GOT3 (cell line): ENCODE data around the gene CALHM4.

ENCODE experiments used
- DNase-seq: peaks from one replicate; lab custom pipeline; 2025; ENCODE audit warnings: mixed read lengths; lab: John Stamatoyannopoulos, UW

CALHM4 gene, protein sequence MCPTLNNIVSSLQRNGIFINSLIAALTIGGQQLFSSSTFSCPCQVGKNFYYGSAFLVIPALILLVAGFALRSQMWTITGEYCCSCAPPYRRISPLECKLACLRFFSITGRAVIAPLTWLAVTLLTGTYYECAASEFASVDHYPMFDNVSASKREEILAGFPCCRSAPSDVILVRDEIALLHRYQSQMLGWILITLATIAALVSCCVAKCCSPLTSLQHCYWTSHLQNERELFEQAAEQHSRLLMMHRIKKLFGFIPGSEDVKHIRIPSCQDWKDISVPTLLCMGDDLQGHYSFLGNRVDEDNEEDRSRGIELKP

DNA sequence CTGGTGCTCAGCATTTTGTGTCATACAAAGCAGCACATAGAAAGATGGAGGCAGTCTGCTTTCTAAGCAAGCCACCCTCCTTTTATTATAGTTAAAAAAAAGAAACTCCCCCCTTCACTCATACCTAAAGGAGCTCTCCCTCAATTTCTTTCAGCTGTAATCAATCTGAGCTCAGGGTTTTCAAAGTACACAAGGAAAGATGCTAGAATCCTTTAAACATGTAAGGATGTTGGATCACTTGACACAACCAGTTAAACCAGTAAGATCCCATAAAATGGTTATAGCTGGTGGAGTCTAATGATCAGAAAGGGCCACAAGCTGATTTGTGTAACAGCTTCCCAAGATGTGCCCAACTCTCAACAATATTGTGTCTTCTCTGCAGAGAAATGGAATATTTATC, at the start of gene CALHM4:
CALHM4 (plus strand) TSS at position 301 of the 400 bp plus-strand sequence; CDS start at position 344, 43 bp downstream.
- no peak for DNase-seq

DNA sequence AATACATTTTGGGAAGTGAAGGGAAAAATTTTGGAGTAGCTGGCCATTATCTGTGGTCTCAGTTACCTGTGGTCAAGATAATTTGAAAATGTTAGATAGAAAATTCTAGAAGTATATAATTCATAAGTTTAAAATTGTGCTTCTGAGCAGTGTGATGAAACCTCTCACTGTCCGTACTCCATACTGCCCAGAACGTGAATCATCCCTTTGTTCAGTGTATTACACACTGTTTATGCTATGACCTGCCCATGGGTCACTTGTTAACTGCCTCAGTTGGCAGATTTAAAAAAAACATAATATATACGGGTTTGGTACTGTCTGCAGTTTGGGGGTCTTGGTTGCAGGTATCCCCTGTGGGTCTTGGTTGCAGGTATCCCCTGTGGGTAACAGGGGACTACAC, 46.2 kb upstream of the CALHM4 start:
- DNase-seq = no peak

DNA sequence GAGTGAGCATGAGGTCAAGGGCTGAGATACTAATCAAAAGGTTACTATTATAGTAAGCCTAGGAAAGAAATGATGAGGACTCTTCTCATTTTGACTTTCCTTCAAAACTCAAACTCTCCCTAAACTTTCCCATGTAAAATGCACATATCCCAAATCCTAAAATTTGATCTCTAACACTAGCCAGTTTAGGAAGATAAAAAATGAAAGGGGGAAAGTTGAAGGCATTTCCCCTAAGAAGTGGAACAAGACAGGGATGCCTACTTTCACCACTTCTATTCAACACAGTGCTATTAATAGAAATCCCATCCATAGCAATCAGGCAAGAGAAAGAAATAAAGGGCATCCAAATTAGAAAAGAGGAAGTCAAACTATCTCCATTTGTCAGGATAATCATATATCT, 45.0 kb upstream of the CALHM4 start:
- DNase-seq = no peak

DNA sequence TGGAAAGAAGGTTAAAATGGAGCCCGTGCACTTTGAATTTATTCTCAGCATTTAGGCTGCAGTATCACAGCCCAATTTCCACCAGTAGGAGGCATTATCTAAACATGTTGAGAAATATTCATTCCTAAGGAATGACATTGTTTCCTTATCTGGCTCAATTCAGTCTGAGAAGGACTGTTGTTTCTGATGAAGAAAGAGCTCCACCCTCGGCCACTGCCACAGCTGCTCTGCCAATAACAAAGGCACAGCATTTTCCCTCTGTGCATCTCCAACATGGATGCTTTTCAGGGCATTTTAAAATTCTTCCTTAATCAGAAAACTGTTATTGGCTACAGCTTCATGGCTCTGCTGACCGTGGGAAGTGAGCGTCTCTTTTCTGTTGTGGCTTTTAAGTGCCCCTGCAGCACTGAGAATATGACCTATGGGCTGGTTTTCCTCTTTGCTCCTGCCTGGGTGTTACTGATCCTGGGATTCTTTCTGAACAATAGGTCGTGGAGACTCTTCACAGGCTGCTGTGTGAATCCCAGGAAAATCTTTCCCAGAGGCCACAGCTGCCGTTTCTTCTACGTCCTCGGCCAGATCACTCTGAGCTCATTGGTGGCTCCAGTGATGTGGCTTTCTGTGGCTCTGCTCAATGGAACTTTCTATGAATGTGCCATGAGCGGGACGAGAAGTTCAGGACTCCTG, 42.0 kb upstream of the CALHM4 start, which contains the start of gene CALHM5:
CALHM5 (plus strand) TSS at position 216 of the 687 bp plus-strand sequence; CDS start at position 274, 58 bp downstream.
- peak; percentile 7 for DNase-seq

DNA sequence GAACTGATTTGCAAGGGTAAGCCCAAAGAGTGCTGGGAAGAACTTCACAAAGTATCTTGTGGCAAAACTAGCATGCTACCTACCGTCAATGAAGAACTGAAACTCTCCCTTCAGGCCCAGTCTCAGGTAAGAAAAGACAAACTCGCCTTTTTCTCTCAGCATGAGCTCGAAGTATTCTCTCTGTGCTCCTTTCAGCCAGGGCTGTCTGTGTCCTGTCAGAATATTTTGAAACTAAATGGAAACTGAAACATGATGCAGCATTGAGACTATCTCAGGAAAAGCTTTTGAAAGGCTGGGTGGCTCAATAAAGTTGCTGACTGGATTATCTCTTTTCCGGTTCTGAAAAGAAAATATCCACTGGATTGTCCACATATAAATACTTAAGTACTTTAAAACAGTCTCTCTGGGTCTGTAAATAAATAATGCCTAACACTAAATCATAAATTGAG, 41.4 kb upstream of the CALHM4 start:
- no peak for DNase-seq

DNA sequence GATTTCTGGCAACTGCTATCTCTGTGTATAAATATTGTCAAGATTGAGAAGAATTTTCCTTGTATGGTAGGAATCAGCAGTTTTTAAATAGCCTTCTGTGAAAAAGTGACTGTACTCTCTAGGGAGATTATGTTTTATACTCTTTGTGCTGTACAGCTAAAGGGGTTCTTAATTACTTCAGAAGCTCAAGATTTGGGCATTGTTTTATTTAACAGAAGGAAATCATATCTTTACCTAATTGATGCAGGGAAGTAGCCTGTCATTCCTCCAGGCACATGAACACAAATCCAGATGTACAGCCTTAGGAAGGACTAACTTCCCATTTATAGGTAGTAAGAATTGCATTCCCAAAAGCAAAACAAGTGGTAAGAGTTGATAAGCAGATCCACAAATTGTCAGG, 40.8 kb upstream of the CALHM4 start:
- DNase-seq = no peak

DNA sequence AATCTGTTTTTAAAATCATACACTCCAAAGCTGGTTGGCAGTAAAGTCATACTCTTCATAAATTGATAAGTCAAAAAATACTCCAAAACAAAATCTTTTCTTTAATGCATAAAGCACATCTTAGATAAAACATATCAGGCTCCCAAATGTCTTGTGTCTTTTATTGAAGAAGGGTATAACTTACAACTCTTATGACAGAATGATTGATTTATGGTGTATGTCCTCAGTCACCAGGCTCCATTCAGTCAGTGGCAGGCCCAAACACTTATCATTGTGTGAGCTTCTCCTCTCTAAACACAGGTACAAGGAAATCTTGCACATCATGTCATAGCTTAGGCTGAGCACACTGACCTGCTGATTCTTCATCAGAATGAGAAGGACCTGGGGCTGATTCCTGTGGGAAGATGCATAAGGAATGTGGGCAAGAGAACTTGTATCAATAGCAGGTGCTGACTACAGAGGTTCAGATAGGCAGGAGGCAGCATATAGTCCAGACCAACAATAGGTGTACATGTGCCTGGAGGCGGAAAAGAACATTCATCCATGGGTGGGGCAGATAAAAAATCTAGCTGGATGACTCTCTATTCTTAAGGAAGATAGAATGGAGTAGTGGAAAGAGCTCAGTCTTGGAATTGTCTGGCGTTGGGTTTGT, 40.2 kb upstream of the CALHM4 start:
- DNase-seq = no peak

DNA sequence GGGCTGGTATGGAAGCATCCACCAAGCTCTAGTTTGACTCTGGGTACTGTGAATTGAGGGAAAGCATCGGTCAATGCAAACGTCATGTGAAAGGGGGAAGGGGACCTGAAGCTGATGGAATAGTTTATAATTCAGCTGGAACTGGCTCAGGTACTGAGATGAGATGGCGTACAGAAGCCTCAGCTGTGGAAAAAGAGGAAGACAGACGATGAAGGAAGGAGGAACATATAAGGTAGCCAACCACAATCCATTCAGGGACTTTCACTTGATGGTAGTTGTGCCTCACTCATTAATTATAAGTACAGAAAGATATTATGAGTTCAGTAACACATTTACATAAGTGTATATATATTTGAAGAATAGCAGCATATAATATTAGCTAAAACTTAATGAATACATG, 39.4 kb upstream of the CALHM4 start:
- no peak for DNase-seq

DNA sequence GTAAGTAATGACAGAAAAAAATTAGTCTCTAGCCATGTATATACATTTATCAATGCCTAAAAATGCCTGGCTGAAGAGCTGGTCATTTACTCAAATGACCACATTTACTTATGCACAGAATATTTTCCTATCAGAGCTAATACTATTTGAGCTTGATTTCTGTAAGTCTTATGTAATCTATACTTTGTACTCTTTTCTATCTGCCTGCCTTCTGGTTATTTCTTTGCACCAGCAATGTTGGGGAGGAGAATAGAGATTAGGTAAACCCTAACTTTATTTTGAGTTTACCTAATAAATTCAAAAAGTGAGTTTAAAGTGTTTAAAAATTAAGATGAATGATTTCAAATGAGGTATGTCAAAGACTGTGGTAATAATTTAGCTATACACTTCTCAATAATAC, 38.4 kb upstream of the CALHM4 start:
- no peak for DNase-seq

DNA sequence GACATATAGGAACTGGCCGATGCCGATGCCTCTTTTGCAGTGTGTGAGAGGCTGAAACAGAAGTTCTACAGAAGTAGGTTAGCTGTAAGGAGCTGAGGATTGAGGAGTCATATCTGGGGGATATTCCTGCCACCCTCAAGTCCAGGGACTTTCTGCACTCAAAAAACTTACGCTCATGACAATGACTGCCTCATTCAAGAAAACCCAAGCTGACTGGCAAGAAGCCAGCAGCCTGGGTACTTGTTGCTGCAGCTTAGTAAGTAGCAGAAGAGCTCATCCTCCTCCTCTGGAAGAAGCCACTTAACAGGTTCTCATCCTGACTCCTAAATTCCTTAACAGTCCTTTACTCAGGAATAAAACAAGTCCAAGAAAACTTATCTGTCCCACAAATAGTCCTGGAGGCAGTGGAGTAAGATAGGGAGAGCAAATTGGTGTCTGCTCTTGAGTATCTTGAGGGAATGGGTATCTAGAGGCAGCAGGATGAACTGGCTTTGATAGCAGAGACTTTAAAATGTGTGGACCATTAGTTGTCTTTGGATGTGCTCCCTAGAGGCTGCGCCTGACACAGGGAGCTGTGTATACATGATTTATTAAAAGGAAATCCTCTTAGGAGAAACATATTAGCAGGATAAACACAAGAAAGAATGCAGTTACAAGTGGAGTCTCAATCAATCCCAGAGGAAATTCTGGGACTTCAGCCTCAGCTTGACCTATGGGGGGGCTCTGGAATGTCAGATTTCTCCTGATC, 34.8 kb upstream of the CALHM4 start:
- no peak for DNase-seq

DNA sequence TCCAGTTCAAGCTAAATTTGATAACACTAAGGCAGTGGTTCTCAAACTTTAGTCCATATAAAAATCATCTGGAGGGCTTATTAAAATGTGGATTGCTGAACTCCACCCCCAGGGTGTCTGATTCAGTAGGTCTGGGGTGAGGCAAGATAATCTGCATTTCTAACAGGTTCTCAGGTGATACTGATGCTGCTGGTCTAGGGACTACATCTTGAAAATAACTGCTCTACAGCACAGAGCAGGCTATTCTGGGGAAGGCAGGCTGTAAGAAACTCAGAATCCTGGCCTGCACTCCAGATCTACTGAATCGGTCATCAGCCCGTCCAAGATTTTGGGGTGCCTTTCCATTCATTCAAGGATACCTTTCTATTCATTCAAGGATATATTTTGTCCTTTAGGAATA, 30.7 kb upstream of the CALHM4 start:
- DNase-seq = no peak

DNA sequence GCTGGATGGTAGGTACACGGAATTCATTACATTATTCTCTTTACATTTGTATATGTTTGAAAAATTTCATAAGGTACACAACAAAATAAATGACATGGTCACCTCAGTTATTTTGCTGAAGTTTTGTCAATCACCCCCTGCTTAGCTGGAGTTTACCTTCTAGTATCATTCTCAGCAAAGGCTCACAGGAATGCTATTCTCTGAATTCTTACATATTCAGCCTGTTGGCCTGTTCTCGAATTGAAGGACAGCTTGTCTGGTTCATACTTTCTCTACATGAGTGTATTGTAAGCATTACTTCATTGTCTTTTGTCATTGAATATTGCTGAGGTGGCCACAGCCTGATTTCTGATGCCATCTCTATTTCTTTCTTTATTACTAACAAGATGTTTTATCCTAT, 29.3 kb upstream of the CALHM4 start:
- DNase-seq = no peak

DNA sequence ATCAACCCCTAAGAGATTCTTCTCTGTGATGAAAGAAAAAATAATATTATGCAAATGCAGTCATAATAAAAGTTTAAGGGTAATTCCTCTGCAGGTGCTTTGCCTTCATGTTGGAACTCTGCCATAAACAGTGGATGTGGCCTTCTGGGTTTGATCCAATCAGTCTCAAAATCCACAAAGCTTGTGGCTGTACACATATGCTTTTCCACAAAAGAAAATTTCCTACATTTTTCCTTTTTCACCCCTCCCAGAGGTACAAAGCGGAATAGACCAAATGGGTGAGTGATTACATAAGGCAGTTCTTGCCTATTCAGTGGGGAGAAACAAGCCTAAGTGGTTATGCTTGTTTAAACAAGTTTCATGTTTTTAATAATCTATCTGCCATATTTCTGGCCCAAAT, 25.4 kb upstream of the CALHM4 start:
- DNase-seq = no peak

DNA sequence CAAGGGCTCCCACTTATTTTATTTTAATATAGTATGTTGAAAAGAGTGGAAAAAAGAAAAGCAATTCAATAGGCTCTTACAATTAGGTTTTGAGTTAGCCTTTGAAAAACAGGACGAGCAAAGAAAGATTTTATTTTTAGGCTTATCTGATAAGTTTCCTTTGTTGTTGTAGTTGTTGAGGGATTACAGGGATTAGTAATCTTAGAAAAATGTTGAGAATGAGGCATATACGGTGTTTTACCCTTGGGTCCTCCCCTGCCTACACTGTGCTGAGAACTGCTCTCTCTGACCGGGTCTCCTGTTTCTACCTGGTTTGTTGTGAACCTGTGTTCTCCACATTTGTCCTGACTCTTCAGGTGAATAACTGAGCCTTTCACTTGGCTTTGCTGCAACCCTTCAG, 24.8 kb upstream of the CALHM4 start:
- DNase-seq = no peak

DNA sequence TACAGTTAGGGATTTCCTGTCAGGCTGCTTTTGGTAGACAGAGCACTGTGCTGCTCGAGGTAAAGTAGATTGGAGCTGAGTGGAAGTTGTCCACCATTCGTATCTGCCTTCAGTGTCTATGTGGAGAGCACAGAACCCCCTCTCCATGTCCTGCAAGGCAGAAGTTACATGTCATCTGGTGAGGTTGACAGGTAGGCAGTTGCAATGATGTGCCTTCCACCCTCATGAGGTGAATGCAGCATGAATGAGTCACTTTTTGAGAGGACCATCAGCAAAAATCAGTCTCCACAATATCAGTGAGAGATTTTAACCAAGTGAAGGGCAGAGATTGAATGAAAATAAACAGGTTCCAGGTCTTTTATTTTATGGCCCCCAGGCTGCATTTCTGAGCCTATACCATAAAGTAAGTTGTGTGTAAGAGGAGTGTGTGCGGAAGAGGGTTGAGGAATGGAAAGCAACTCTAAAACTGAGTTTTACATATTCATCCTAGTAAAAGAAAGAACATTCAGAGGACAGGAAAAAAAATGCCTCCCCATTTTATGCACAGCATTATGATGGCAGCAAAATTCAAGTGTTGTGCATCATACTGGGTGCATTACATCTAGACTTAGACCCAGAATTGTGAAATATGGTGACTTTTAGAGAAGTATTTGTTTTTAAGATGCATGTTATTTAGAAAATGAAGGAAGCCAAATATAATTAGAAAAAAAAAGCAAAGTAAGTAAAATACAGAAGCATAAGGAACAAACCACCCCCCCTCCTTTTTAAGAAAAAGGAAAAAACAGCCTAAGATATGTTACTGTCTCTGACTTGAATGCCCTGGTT, 23.9 kb upstream of the CALHM4 start:
- DNase-seq = no peak

DNA sequence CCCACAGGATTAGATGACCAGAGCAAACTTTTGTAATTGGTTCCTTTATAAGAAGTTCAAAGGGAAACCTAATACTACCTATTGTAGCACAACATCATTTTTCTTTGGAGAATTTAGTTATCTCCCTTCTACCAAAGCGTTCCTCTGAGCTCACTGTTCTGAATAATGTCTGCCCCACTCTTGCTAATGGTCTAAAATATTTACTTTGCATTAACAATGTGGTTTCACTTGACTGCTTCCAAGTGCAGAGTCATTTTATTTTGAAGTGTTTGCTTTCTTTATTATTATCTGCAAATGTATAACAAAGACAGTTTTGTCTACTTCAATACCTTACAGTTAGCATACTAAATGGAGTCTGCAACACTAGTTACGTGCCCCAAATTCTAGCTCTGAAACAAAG, 23.1 kb upstream of the CALHM4 start:
- no peak for DNase-seq

DNA sequence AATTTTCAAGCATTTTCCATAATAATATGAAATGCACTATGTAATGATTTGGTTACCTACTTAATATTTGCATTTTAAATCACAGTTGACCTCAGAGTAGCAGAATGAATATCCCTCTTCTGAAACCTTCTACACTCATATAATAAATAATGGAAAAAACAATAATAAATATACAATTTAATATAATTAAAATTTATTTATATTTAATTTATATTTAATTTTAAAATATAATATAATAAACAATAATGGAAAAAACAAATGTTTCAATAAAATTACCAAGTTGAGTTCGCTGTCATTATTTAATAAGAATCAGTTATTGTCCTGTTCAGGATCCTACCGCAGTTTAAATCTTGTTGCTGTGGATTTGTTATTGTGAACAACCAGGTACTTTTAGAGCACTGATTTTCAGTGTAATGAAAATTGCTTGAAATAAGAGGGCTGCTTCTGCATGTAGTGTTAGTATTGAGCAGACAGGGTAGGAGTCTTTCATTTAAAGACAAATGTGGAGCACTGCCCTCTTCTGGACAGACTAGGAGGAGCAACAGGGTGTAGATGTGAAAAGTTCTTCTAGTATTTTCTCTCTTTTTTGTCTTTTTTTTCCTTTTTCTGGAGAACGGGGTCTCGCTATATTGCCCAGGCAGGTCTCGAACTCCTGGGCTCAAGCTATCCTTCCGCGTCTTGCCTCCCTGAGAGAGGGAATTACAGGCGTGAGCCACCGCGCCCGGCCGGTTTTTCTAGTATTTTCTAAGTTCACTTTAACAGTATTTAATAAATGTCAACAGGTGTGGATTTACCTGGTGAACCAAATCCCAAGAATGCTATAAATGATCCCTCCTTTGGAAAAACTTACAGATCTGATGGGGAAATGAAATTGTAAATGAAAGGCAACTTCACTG, 21.6 kb upstream of the CALHM4 start:
- DNase-seq = no peak

DNA sequence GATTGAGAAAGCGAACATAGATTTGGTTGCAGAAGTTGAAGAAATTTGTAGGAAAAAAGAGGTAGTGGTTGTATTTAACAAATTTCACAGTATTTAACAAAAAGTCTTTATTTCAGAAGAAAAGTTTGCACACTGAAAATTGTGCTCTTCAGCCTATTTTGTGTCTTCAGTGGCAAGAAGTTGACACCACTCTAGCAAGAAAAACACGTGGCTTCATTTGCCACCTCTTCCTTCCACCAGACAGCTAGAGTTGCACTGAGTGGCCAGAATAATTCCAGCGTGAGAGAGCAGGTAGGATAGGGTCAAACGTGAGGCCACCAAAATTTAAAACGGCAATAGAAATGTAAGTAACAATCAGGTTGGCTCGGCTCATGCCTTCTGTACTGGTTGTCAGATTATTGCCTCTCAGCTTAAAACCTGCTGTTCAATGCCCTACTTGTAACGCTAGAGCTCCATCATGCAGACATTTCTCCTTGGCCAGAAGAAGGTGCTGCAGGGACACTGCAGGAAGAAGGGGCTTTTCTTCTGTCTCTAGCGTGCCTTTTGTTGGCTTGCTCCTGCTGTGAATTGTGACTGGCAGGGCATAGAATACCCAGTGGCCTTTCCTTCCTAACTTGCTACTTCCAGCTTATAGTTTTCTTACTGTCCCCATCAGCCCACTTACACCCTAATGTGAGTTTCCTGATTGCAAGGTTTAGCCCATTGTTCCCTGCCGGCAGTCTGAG, 20.2 kb upstream of the CALHM4 start:
- DNase-seq = no peak

DNA sequence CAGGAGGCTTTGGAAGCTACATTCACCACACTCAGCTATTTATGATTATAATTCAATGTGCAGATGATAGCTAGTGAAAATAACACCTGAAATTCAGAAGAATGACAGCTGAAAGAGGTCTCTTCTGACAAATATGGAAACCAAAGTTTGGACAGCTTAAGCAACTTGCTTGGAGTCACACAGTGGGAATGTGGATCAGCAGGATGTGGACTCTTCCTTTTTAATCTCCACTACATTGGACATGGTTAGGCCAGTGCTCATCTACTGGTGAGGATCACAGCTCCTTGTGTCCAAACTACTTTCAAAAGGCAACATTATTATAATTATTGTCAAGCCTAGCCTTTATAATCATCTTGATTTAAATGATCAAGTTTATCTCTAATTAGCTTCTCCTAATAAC, 18.4 kb upstream of the CALHM4 start:
- no peak for DNase-seq

DNA sequence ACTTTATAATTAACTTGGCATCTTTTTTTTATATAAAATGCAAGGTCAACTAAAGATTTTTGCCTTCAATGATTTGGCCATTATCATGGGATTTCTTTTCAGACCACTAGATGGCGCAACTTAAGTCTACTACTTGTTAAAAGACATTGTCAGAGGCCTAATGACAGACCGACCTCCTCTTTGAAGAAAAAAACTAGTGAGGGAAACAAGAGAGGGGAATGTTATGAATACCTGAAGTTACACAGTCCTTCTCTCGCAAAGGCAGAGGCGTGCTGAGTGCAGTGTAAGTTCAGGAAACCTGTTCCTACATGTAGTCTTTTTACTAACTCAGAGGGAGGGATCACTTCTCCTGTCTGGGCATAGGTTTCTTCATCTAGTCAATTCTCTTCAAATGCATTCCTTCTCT, 17.3 kb upstream of the CALHM4 start:
- no peak for DNase-seq
